Subcutaneous abdominal adipose tissue (tissue), 5 donors: ENCODE data around the gene COG1.
A peak's percentile ranks its signal among the peaks of the same experiment; 100 is the strongest.

Experiments
- H3K27ac ChIP-seq: one replicate; pipeline ENCODE4 v1.7.0; 2013; ENCODE audit warnings: low read depth, mild to moderate bottlenecking, inconsistent platforms, low read length, moderate library complexity
- H3K27me3 ChIP-seq, 5 donors: one replicate each; pipeline ENCODE4 v1.7.0; 2013; ENCODE audit warnings: low read length in 5 of 5, inconsistent platforms in 1 of 5; ENCODE audit not compliant: control insufficient read depth in 5 of 5, insufficient read depth in 4 of 5
- H3K36me3 ChIP-seq, 5 donors: one replicate each; pipeline ENCODE4 v1.7.0; 2013; ENCODE audit warnings: low read length in 5 of 5; ENCODE audit not compliant: control insufficient read depth in 5 of 5, insufficient read depth in 5 of 5
- H3K4me1 ChIP-seq, 5 donors: one replicate each; pipeline ENCODE4 v1.7.0; 2013; ENCODE audit warnings: low read length in 5 of 5, mild to moderate bottlenecking in 3 of 5, moderate library complexity in 1 of 5; ENCODE audit not compliant: control insufficient read depth in 5 of 5, insufficient read depth in 5 of 5
- H3K4me3 ChIP-seq, 5 donors: one replicate each; pipeline ENCODE4 v1.7.0; 2013; ENCODE audit warnings: low read length in 5 of 5, low read depth in 1 of 5
- H3K9ac ChIP-seq, 5 donors: one replicate each; pipeline ENCODE4 v1.7.0; 2013; ENCODE audit warnings: low read length in 5 of 5, mild to moderate bottlenecking in 4 of 5, moderate library complexity in 3 of 5
- H3K9me3 ChIP-seq, 5 donors: one replicate each; pipeline ENCODE4 v1.7.0; 2013; ENCODE audit warnings: low read length in 5 of 5; ENCODE audit not compliant: control insufficient read depth in 5 of 5
- donor health status: healthy.
- donor health status: healthy.
- donor health status: healthy.
- donor health status: healthy.
- donor health status: healthy.

Gene COG1

GRCh38 chr17:73170324-73170723 lies 22.5 kb upstream of the COG1 start:
- H3K27ac ChIP-seq, result no peak overlapping the region
- H3K4me1 ChIP-seq, result peaks cover under 1 to 19% (median 16%) of the 10 kb centered on the region in 5 donors
- no peaks in the 10 kb centered on the region for H3K9me3 ChIP-seq
- no peak overlapping the region for H3K4me3 ChIP-seq
- no peaks in the 10 kb centered on the region for H3K36me3 ChIP-seq
- H3K27me3 ChIP-seq, result peaks cover 0 to 16% (median 7%) of the 10 kb centered on the region in 5 donors
- no peak overlapping the region for H3K9ac ChIP-seq

GRCh38 chr17:73172252-73172651 lies 20.6 kb upstream of the COG1 start:
- Histone ChIP-seq H3K27me3 (peaks cover 0 to 2% (median 0%) of the 10 kb centered on the region in 5 donors), H3K4me1 (peaks cover 0 to 4% (median 0%) of the 10 kb centered on the region in 5 donors), H3K9ac (no peak overlapping the region), H3K36me3 (no peaks in the 10 kb centered on the region), H3K4me3 (no peak overlapping the region), H3K9me3 (no peaks in the 10 kb centered on the region), H3K27ac (no peak overlapping the region)

- no peaks in the 10 kb centered on the region for H3K36me3 ChIP-seq
- H3K9ac ChIP-seq, result no peak overlapping the region
- no peak overlapping the region for H3K4me3 ChIP-seq
- no peak overlapping the region for H3K27ac ChIP-seq
- H3K27me3 ChIP-seq, result no peaks in the 10 kb centered on the region
- H3K9me3 ChIP-seq, result no peaks in the 10 kb centered on the region
- H3K4me1 ChIP-seq, result peaks cover 0 to 3% (median 0%) of the 10 kb centered on the region in 5 donors
Measured at GRCh38 chr17:73174126-73174525, 18.7 kb upstream of the COG1 start.

GRCh38 chr17:73175962-73176565 lies 16.8 kb upstream of the COG1 start:
- H3K9ac ChIP-seq, result no peak overlapping the region
- H3K36me3 ChIP-seq, result no peaks in the 10 kb centered on the region
- no peaks in the 10 kb centered on the region for H3K4me1 ChIP-seq
- H3K27me3 ChIP-seq, result no peaks in the 10 kb centered on the region
- no peak overlapping the region for H3K27ac ChIP-seq
- no peaks in the 10 kb centered on the region for H3K9me3 ChIP-seq
- H3K4me3 ChIP-seq, result no peak overlapping the region

- no peak overlapping the region for H3K9ac ChIP-seq
- H3K4me3 ChIP-seq, result no peak overlapping the region
- H3K9me3 ChIP-seq, result no peaks in the 10 kb centered on the region
- H3K27ac ChIP-seq, result no peak overlapping the region
- no peaks in the 10 kb centered on the region for H3K36me3 ChIP-seq
- no peaks in the 10 kb centered on the region for H3K4me1 ChIP-seq
- H3K27me3 ChIP-seq, result no peaks in the 10 kb centered on the region
Measured at GRCh38 chr17:73179387-73179786, 13.5 kb upstream of the COG1 start.

GRCh38 chr17:73179878-73180277 lies 13.0 kb upstream of the COG1 start:
- no peaks in the 10 kb centered on the region for H3K4me1 ChIP-seq
- H3K4me3 ChIP-seq, result no peak overlapping the region
- no peak overlapping the region for H3K9ac ChIP-seq
- no peaks in the 10 kb centered on the region for H3K9me3 ChIP-seq
- no peaks in the 10 kb centered on the region for H3K36me3 ChIP-seq
- no peaks in the 10 kb centered on the region for H3K27me3 ChIP-seq
- no peak overlapping the region for H3K27ac ChIP-seq

- no peak overlapping the region for H3K27ac ChIP-seq
- no peaks in the 10 kb centered on the region for H3K9me3 ChIP-seq
- H3K36me3 ChIP-seq, result no peaks in the 10 kb centered on the region
- H3K4me3 ChIP-seq, result no peak overlapping the region
- H3K9ac ChIP-seq, result peak overlapping the region in 1 of 5 donors; percentile 28
- no peaks in the 10 kb centered on the region for H3K27me3 ChIP-seq
- no peaks in the 10 kb centered on the region for H3K4me1 ChIP-seq
Measured at GRCh38 chr17:73182616-73183310, 10.1 kb upstream of the COG1 start.

GRCh38 chr17:73184136-73184993 lies 8.5 kb upstream of the COG1 start:
- H3K36me3 ChIP-seq, result no peaks in the 10 kb centered on the region

GRCh38 chr17:73186283-73187050 lies 6.4 kb upstream of the COG1 start:
- Histone ChIP-seq H3K27ac (no peak overlapping the region), H3K27me3 (no peaks in the 10 kb centered on the region), H3K9ac (no peak overlapping the region), H3K4me1 (peaks cover 0 to 9% (median under 1%) of the 10 kb centered on the region in 5 donors), H3K36me3 (no peaks in the 10 kb centered on the region), H3K4me3 (no peak overlapping the region), H3K9me3 (no peaks in the 10 kb centered on the region)

More at GRCh38 chr17:73184136-73184993, 8.5 kb upstream of the COG1 start:
- Histone ChIP-seq H3K9ac (no peak overlapping the region), H3K4me3 (no peak overlapping the region), H3K4me1 (peaks cover 0 to 6% (median 0%) of the 10 kb centered on the region in 5 donors), H3K27me3 (no peaks in the 10 kb centered on the region), H3K9me3 (no peaks in the 10 kb centered on the region), H3K27ac (no peak overlapping the region)
